ENCODE results near the gene PTH1R. TPM values are rescaled to one million over a fixed set of nuclear protein-coding genes. Genes with fewer than 3 reads are reported as not detected.

PTH1R gene
- total RNA-seq, 1 experiment from 2014 or later = 1.0 TPM

DNA sequence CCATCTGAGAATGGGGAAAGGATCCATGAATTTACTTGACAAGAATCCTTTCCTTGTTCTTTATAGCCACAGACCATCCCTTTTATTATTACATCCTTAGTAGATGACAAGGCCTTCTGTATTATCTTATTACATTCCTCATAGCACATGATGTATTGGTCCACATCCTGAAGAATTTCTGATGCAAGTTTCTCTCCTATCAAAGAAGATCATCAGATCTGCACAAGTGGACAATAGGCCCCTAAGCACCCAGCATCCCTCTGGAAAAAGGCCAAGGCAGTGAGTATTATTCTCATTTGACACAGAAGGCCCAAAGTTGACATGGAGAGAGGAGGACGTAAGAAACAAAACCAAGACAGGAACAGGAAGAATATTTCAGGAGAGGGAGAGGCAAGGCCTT is 45.7 kb upstream of the PTH1R start:
- Histone ChIP-seq H3T11ph (ENCODE audit: low read length) (no peak overlapping the region), H2BK5ac (ENCODE audit: insufficient read length, low read length) (no peak overlapping the region), H3K23me2 (ENCODE audit: insufficient read length, low read depth, low read length, poor library complexity, severe bottlenecking) (no peaks in the 10 kb centered on the region), H4K8ac (replicated peaks; ENCODE audit: insufficient read length, low read depth, low read length) (no peak overlapping the region), H2BK20ac (ENCODE audit: low read depth, low read length, poor library complexity, severe bottlenecking) (no peak overlapping the region), H3K23ac (ENCODE audit: insufficient read length, low read depth, low read length) (no peak overlapping the region), H3K79me1 (ENCODE audit: insufficient read depth, low read depth, low read length, poor library complexity, severe bottlenecking) (no peaks in the 10 kb centered on the region), H2BK15ac (ENCODE audit: low read depth, low read length) (no peak overlapping the region), H4K91ac (ENCODE audit: insufficient read length, low read depth, low read length) (no peak overlapping the region), H3K14ac (ENCODE audit: insufficient read depth, low read length) (no peak overlapping the region), H3K9me3 (ENCODE audit: control insufficient read depth, low read depth, low read length) (no peaks in the 10 kb centered on the region), H3K4me2 (ENCODE audit: insufficient read depth, insufficient read length, low read length) (no peak overlapping the region), H3K9ac (ENCODE audit: extremely low read depth, insufficient read length, low read length) (no peak overlapping the region), H2AFZ (ENCODE audit: low read length) (no peak overlapping the region), H3K27me3 (ENCODE audit: insufficient read depth, low read length) (no peaks in the 10 kb centered on the region), H2BK120ac (ENCODE audit: low read depth, low read length, poor library complexity, severe bottlenecking) (no peak overlapping the region), H4K5ac (ENCODE audit: insufficient read length, low read depth, low read length) (no peak overlapping the region), H3K4me1 (ENCODE audit: insufficient read depth, low read length) (no peaks in the 10 kb centered on the region), H3K79me2 (ENCODE audit: insufficient read depth, low read length) (no peaks in the 10 kb centered on the region), H3K56ac (ENCODE audit: insufficient read length, low read depth, low read length) (no peak overlapping the region), H3K4ac (ENCODE audit: low read depth, low read length) (no peak overlapping the region), H3K18ac (ENCODE audit: insufficient read length, low read depth, low read length) (no peak overlapping the region), H3K27ac (ENCODE audit: insufficient read length, low read depth, low read length) (no peak overlapping the region), H2BK12ac (ENCODE audit: insufficient read length, low read depth, low read length) (no peak overlapping the region), H4K20me1 (ENCODE audit: control insufficient read depth, insufficient read depth, insufficient read length) (no peaks in the 10 kb centered on the region), H2AK5ac (ENCODE audit: insufficient read length, low read length) (no peak overlapping the region)
- Mint-ChIP-seq H3K4me3 (no peak overlapping the region), H3K4me1 (peaks cover 7 to 14% of the 10 kb centered on the region in 2 experiments), H3K27ac (no peak overlapping the region), H3K27me3 (ENCODE audit: low read depth) (peaks cover 8% of the 10 kb centered on the region), H3K36me3 (ENCODE audit: insufficient read depth in 1 of 3, low read depth in 3 of 3) (no peaks in the 10 kb centered on the region; a peak in 1 of 7 replicates), H3K9me3 (no peaks in the 10 kb centered on the region; a peak in 1 of 5 replicates)
- no CpG with 5 or more reads among the region's 1 CpG for WGBS (ENCODE audit: extremely low coverage, insufficient read length, low lambda C conversion rate)
- DNase-seq = no peak
- no peak for TF ChIP-seq CTCF (conservative IDR thresholded peaks at IDR 0.05)

Data from H9 (cell line).